Activated naive CD4-positive, alpha-beta T cell (primary cell): ENCODE data around the gene SLC6A12.

Source experiments
- DNase-seq, 4 experiments: peaks; one replicate each; lab custom pipeline; 2025; lab: John Stamatoyannopoulos, UW

Gene SLC6A12

DNA sequence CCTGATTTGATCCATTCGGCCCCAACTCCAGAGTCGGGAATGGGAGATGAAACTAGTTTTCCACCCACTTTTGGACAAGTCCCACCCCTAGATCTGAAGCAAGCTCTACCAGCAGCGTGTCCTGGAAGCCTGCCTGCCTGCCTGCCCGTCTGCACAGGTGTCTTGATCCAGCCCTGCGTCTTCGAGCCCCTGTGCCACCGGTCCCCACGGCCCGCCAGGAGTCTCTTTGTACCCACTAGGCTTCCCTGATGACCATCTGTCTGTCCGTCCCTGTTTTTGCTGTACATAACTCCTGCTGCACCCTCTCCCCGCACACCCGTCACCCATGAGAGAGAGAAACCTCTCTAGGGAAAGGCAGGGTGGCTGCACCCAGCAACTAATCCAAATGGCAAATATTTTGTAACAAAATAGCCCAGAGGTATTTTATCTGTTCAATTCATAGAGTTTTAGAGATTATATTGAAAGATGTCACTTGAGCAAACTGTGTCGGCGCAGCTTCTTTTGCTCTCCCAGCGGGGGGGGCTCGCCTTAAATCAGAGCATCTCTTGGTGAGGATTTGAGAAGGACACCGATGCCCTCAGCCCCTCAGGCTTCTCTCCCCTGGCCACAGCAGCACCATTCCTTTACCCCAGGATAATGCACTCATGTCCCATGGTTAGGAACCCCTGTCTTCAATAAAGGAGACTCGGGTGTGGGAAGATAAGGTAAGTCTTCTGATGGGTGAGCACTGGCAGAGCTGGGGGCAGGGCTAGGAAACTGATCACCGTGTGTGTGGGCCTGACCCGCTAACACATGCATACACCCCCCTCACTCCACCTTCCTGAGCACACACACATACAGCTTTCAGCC, 35.8 kb downstream of the SLC6A12 start:
- no peak for DNase-seq

DNA sequence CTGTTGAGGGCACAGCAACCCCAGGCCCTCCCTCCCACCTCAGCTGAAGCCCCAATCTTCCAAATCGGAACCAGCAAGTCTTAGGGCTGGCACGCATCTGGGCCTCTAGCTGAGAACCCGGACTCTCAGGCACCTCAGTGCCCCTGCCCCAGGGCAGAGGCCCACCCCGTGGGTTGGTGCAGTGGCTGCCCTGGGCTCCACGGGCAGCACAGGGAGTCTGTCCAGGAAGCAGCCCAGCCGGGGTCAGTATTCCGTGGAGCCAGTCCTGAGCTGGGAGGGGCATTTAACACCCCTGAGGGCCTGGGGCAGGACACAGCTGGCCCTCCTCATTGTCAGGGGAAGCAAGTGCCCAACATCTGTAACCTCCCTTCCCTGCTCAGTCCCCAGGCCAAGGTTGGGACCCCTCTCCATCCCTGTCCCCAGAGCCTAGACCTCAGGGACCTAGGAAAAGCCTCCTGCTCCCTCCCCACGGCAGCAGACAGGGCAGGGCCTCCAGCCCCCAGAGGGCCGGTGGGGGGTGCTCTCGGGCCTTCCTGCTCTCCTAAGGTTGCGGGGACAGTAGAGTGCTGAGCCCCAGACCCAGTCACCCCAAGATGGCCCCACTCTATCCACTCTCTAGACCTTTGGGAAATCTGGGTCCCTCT, 36.5 kb downstream of the SLC6A12 start:
- no peak for DNase-seq

DNA sequence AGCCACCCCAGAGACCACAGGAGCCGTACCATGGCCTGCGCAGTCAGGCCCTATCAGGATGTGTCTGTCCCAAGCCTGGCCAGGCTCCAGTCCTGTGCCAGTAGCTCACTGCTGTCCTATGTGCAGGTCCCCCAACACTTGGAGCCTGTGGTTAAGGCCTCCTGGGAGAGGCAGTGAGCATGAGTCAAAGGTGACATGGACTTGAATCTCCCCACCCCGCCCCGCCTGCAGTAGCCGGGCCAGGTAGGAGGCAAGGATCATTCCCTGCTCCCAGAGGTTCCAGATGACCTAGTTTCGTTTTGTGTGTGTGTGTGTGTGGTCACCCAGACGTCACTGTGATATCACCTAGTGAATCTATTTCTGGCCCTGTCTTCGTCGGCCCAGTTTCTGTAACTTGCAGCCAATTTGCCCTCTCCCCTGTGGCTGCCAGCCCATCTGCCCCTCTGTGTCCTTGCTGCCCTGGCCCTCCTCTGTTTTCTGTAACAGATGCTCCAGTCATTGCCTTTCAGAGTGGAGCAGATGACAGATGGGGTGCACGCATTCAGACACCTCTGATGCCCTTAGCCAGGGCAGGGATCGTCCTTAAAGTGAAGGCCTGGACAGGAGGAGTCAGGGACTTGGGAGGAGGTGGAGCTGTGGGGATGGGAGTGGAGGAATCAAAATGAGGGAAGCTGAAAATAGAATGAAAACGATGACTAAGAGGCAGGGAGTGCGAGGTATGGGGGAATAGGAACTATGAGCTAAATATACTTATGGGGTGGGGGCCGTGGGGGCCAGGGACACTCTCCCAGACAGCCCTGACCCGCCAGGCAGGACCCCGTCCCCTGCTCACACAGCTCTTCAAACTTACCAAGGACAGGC, 37.4 kb downstream of the SLC6A12 start:
- no peak for DNase-seq

DNA sequence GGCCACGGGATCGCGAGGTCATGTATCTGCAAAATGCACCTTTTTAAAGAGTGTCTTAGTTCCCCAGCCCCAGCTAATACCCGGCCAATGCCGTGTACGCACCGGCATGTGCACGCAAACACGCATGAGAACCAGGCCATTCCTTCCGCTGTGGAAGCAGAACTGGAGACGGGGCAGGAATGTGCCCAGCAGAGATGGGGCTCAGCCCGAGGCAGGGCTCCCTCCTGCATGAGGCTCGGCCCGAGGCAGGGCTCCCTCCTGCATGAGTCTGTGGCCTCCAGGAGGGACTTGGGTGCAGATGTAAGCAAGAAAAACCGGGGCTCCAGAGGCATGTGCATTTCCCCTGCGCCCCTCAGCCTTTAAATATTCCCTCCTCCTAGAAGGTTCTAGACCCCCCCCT, 38.2 kb downstream of the SLC6A12 start:
- DNase-seq = no peak

DNA sequence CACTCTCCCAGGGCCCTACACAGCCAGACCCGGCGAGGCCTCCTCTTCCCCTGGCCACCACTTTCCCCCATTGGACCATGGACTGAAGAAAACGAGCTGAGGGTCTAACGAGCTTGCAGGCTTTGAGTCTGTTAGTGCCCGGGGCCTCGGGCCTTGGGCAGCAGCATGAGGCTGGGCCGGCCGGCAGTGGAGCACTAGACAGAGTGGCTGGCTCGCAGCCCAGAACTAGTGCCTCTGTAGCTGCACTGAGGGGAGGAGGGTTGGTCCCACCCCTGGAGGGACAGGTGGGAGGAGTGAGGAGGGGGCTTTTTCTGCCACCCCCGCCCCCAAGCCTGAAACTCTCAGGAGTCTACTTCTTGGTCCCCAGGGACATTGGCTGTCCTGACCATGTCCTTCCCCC, 38.7 kb downstream of the SLC6A12 start:
- DNase-seq = no peak

DNA sequence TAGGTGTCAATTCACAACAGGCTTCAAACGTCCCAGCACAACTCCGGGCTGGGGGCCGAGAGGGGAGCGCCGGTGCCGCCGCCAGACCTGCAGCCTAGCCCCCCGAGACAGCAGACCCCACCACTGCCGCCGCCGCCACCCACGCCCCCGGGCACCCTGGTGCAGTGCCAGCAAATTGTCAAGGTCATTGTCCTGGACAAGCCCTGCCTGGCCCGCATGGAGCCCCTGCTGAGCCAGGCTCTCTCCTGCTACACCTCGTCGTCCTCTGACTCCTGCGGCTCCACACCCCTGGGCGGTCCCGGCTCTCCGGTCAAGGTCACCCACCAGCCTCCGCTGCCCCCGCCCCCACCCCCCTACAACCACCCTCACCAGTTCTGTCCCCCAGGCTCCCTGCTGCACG, 39.4 kb downstream of the SLC6A12 start:
- DNase-seq = no peak

DNA sequence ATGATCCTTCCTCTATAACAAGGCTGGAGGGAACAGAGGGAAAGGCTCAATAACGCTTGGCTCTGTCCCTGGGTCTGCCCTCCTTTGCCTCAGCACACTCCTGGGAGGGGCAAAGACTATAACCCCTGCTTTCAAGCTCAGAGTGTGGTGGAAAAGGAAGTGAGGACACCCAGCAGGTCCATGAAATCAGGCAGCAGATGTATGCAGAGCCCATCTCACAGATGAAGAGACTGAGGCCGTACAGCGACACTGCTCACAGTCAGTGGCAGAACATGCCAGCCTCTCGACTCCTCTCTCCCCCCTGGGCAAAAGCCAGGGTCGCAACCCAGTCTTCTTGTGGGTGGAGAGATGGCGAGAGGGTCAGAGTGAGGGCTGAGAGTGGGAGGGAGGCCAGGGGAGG, 39.8 kb downstream of the SLC6A12 start:
- DNase-seq = no peak

DNA sequence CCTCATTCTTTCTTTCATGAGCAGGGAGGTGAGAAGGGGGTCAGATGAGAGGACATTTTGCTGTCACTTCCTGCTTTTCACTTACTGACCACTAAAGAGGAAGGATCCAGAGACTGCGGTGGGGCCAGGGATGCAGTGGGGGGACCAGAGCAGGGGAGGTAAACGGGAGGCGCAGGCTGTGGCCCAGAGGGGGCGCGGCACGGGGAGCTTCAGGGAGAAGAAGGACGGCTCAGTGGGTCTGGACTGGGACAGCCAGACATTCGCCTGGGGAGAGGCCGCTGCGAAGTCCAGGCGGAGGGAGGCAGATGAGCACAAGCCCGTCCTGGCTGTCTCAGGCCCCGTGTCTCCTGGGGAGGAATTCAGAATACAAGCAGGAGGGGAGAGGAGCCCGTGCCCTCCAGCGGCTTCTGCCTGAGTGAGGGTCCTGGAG, 41.2 kb downstream of the SLC6A12 start:
- no peak for DNase-seq

DNA sequence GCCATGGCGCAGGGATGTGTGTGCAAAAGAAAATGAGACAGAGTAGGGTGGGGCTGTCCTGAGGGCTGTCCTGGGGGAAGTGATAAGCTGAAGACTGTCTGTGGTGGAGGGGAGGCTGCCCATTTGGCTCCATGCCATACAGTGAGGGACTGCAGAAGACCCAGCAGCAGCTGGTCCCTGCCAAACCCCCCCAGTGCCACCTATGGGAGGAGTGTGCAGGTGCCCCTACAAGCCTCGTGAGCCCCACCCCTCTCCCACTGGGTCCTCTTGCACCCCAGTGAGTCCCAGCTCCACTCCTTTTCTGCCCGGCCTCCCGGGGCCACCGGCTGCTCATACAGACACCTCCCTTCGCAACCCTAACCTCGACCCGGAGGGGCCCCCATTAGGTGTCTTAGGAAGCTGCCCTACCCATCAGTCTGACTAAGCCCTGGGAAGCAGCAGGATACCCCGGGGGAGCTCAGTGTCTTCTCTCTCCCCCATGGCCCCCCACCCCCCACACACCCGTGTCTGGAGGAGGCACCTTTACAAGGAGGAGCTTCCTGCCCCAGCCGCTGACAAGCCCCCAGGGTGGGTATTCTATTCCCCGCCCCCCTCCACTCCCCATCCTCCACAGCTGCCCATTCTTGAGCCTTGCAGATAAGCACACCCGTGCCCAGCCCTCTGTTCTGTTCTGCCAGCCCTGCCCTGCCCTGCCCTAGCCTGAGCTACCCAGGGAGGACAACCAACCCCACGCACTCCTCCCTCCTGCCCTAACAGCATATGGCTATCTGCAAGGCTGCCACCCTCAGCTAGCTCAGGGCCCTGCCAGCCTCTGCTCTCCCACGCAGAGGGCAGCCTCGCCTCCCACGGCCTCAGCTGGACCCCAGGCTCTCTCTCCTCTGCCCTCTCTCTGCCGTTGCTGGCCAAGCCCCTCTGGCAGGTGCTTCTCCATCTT, 41.9 kb downstream of the SLC6A12 start:
- DNase-seq = no peak

DNA sequence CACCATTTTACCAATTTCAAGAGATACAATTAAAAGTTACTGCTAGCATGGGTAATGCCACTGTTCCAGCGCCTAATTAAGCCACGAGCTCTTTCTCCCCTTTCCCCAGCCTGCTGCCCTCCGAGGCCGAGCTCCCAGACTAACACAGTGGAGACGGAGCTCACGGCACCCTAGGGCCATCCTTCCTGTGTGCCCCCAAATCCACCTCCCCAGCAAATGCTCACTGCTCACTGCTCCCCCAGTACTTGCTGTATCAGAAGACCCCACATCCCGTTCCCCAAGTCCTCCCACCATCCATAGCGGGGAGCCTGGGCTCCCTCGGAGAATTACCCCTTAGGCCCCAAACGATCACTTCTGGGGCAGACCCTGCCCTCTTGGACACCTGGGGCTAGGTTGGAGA, 42.7 kb downstream of the SLC6A12 start:
- no peak for DNase-seq

DNA sequence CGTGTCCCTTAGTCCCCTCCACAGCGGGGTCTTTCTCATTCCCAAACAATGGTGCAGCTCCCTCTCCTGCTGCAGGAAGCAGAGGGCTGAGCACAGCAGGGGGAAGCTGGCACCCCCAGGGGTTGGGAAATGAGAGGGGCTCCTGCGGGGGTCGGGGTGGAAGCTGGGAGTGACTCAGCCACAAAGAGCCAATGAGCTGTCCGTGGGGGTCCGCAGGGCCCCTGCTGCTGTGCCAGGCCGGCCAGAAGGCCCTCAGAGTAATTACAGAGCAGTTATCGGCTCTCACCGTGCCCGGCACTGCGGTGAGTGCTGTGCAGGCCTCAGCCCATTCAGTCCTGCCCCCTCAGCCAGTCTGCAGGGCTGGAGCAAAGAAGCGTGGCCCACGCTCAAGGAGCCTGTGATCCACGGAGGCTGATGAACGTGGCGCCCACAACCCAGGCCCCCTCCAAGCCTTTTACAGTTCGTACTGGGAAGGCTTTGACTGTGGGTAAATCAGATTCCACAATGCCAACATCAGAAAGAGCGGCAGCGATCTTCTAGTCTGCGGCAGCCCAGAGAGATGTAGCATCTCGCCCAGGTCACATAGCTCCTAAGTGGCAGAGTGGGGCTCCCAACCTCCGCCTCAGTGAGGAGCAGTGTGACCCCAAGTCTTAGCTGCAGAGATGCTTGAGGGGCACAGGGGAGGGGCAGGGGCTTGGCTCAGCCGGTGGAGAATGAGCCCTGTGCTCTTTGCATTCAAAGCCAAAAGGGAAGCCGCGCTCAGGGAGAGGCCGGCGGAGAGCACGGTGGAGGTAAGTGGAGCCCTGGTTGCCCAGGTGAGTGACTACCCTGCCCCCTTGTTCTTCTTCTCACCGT, 43.4 kb downstream of the SLC6A12 start:
- no peak for DNase-seq

DNA sequence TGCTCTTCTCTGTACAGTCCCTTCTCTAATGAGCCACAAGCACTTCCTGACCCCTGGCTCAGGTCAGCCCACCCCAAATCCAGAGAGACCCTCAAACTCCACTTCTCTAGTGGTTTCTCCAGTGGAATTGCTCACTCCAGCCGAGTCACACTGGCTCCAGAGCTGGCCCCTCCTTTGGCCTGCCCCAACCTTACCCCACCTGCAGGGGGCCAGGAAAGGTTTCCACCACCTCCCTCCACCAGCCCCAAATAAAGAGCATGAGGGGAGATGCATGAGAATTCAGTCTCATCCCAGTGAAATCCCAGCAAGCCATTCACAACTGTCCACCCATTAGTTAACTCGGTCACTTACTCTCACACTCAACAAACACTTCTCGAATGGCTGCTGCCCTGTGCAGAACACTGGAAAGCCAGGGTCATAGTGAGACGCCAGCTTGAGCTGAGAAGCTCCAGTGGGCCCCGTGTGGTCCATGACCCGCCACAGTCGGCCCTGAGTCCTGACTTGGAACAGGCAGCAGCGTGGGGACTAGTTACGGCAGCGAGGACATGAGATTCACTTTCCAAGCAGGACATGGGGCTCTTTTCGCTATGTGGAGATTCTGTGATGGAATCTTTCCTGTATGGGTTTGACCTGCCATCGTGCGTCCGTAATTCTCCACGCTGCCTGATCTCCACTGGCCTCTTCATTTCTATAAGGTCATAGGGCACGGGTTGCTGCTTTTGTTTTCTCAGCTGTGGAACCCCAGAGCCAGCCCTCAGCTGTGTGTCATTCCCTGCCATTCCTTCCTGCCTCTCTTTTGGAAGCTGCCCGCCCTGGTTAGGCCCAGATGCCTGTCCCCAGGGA, 44.2 kb downstream of the SLC6A12 start:
- no peak for DNase-seq

DNA sequence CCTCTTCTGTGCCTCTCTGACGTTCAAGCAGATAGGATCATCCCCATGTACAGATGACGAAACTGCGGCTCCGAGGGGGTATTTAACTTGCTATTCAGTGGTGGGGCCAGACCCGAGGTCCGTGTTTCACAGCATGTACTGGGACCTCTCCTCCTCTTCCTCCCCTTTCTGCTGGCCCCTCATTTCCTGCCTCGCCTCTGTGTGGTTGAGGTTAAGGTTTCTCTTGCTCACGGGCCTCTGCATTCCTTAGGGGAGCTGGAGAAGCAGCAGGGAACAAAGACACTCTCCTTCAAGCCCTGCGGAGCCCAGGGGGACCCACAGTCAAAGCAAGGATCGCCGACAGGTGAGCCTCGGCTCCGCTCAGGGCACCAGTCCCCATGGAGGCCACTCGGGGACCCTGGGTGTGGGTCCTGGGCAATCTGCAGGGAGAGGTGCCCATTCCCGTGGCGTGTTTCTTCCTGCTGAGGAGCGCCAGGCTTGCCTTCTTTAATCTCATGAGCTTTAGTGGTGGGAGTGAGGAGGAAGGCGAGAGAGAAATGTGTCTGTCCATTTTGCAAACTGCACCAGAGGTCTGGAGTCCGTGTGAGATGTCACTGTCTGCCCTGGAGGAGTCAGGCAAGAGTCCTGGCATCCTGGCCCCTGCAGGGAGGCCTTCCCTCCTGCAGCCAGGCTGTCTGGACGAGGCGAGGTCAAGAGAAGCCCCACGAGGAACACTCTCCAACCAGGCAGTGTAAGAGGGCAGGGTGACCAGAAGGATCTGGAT, 45.0 kb downstream of the SLC6A12 start:
- no peak for DNase-seq

DNA sequence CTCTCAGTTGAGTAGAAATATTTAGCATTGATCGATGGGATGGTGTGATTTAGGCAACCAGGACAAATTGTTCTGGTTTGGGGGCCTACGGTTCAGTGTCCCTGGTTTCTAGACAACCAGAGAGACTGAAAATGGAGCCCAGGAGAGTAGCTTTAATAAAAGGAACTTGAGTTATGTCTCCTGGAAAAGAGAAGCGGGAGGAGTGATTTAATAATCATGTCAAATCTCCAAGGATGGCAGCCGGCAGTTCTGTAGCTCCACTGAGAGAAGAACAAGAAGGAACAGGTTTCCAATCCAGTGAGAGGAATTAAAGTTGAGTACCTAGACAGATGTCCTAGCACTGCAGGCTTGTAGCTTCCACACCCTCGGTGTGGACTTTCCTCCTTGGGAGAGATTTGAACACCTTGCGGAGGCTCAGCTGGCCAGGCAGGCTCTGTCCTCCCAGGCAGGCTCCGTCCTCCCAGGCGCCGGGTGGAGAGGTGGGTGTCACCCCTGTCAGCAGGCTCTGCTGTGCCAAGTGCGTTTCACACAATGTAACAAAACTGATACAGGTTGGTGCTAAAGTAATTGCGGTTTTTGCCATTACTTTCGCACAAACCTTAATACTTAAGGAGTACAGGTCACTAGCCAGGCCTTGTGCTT, 45.9 kb downstream of the SLC6A12 start:
- DNase-seq = no peak

DNA sequence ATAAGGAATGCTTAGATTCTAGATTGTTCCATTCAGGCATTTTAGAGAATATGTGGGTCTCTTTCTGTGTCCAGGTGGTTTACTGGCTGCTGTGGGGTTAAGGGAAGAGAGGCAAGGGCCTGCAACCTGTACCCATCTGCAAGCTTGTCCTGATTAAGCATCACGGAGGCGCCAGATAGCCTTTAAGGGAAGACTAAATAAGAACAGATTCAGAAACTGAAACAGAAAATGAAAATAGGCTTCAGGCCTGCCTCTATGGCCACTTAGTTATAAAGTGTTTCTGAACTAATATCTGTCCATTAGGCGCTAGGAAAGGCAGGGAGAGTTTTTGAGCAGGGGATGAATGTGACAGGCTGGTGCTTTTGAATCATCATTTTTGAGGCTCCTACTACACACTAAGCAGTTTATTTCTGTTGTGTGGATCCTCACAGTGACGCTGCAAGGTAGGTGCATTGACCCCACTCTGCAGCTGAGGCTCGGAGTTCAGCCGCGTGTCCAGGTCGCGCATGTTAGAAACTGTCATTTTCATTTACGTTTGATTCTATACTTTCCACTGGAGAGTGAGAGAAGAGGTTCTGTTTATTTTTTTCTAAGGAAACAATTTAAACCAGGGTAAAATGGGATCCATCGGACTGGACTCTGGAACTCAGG, 47.4 kb downstream of the SLC6A12 start:
- DNase-seq = no peak

DNA sequence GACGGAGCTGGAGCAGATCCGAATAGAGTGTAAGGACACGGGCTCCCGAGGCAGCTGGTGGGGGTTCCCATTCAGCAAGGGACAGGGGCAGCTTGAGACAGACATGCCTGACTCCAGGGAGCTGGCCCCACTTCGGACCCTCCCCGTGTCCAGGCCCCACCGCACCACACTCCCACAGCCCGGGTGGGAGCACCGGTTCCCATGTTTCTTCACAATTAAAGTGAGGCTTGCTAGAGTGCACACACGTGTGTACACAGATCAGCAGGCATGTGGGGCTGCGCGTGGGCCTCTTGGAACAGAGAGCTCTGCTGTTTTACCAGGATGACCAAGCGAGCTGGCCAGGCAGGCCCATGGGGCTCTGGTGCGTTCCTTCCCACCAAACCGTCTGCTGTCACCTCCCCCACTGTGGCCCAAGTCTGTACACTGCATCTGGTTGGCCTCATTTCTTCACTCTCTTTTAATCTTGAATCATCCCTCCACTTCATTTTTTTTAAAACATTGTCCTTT, 48.0 kb downstream of the SLC6A12 start:
- no peak for DNase-seq

DNA sequence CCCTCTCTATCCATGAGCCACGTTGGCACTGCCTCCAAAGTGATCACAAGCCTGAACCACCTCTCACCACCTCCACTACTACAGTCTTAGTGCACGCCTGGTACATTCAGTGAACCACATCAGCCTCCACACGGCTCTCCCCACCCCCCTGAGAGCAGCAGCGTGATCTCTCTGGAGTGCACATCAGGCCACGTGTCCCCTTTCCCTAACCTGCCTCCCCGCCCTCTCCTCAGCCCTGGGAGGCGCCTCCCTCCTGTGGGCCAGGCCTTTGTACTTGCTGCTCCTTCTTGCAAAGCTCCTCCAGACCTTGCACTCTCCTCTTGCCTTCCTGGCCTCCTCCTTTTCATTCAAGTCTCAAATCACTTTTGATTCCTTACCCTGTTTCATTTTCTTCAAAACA, 49.8 kb downstream of the SLC6A12 start:
- DNase-seq = no peak
